Cardiac fibroblast (primary cell): ENCODE results near the gene NRAP.
"Not testable (repeated sequence)": the region's sequence is repeated elsewhere in the genome, so short reads cannot be mapped to it uniquely, and the experiment has no call there.

Experiments
- DNase-seq, 2 donors: peaks; one replicate each; pipeline versions ENCODE4 v3.0.0 to v3.0.0-alpha.2; 2010; ENCODE audit warnings: low read depth in 2 of 2
- H3K4me3 ChIP-seq, 2 donors: replicated peaks in 1 of 2; 1 replicate in 1 of 2; 2 replicates in 1 of 2; pipeline ENCODE4 v1.5.1; 2011; ENCODE audit warnings: low read depth in 2 of 2, low read length in 2 of 2, mild to moderate bottlenecking in 2 of 2, moderate library complexity in 1 of 2
- CTCF ChIP-seq: IDR thresholded peaks from one replicate; pipeline ENCODE4 v1.5.1; 2011; ENCODE audit warnings: low read depth, mild to moderate bottlenecking, low read length, inconsistent platforms

Gene NRAP

DNA sequence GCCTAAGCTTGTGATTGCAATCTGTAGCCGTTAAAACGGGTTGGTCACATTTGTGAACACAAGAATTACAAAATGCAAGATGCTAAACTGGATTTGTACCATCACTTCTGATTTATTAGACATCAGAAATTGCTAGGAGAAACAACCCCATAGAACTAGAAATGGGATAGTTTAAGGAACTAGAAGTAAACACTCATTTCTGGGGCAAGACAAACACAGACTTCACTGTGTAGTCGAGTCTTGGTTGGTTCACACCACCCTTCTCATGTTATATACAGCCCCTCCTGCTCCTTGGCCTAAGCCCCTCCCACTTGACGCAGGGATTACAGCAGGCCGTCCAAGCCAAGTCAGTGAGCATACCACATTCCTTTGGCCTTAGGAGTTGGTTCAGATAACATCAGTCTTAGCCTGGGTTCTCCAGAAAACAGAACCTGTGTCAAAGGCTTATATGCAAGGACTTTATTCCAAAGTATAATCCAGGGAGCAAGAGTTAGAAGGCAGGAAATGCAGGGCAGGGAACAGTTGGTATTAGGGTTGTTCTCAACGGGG, 2.0 kb upstream of the NRAP start:
- no peak for TF ChIP-seq CTCF
- H3K4me3 ChIP-seq = no peak overlapping the region
- DNase-seq = peak; percentile 76 to 79

GRCh38 chr10:113665352-113665751, 1.5 kb upstream of the NRAP start:
- no peak overlapping the region for H3K4me3 ChIP-seq
- no peak for TF ChIP-seq CTCF
- no peak for DNase-seq

DNA sequence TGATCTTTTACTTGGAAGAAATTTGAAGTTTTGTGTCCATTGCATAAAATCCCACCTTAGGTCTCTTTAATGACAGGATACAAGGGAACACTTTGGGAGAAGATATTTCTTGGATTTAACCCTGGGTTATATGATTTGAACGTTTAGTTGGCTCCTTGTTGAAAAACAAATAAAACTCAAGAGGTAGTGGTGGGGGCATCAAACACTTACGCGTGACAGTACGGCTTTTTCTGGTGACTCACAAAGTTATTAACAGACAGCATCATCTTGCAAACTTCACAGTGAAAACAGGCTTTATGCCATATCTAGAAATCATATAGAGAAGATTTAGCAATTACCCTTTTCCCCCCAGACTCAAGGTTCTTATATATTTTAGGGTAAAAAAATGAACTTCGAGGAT, 699 bp downstream of the NRAP start:
- no peak for TF ChIP-seq CTCF
- no peak overlapping the region for H3K4me3 ChIP-seq
- DNase-seq = no peak

DNA sequence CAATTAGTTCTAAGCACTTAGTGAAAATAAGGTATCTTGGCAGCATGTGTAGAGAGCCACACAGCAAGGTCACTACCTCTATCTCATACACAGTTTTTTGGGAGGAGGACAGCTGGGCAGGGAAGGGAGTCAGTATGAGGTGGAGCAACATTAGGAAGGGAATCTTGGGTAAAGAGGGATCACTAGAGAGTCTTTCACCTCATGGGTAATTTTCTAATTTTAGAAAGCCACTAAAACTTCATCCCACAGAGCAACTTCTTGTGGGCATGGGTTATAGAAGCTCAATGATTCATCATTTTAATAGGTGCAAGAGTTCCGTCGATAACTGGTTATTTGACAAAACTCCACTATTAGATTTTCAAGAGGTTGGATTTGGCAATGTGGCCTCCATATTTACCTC, 2.5 kb downstream of the NRAP start:
- no peak overlapping the region for H3K4me3 ChIP-seq
- no peak for DNase-seq
- TF ChIP-seq CTCF = no peak

- no peak overlapping the region for H3K4me3 ChIP-seq
- DNase-seq = no peak
- no peak for TF ChIP-seq CTCF
These were observed 6.3 kb downstream of the NRAP start for GRCh38 chr10:113657544-113657943.

DNA sequence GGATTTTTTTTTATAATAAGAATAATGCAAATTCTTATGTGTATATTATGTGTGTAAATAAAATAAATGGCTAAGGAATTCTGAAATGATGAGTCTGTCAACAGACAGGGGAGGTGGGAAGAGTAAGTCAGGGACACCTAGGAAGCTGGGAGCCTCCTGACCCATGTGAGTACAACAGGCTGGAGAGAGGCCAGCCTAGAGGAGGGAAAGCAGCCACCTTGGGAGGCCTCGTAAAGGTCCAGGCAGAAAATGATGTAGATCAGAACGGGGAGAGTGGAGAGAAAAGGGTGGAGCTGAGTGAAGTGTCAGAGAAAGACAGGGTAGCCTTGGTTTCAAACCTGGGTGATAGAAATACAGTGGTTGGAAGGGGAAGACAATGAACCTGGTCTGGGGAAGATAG, 6.9 kb downstream of the NRAP start:
- H3K4me3 ChIP-seq = no peak overlapping the region
- no peak for DNase-seq
- TF ChIP-seq CTCF = no peak

DNA sequence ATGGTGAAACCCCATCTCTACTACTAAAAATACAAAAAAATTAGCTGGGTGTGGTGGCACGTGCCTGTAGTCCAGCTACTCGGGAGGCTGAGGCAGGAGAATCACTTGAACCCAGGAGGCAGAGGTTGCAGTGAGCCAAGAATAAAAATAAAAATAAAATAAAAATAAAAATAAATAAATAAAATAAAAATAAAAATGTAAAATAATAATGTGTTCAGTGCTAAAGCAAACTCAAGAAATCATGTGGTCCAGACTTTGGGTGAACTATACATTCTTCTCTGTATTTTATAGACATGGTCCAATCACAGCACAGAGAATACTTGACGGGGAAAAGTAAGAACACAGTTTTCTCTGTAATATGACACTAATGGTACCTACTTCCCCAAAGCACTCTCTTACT, 11.4 kb downstream of the NRAP start:
- DNase-seq = not testable (repeated sequence)

More for the DNA sequence above, 11.4 kb downstream of the NRAP start:
- not testable (repeated sequence) for H3K4me3 ChIP-seq
